ENCODE measurements around the gene TTLL9.

- TF ChIP-seq CTCF (conservative IDR thresholded peaks at IDR 0.05) = peak; percentile 92
- no peak for TF ChIP-seq ZFX (IDR thresholded peaks at IDR 0.05)
Observed at GRCh38 chr20:31833130-31833930, 37.1 kb upstream of the TTLL9 start.
